Breast epithelium (tissue), 3 donors: ENCODE data around the gene CIRBP.

Experiments used
- CTCF ChIP-seq, 3 donors: fragments of 450-650 bp; IDR thresholded peaks; one replicate each; pipeline ENCODE4 v1.5.1; 2016 to 2017; ENCODE audit warnings: antibody characterized with exemption in 3 of 3, mild to moderate bottlenecking in 3 of 3, moderate library complexity in 3 of 3
- POLR2AphosphoS5 ChIP-seq, 3 donors: sonication (generic); formaldehyde crosslinking; IDR thresholded peaks; one replicate each; pipeline ENCODE4 v1.6.1; 2017; ENCODE audit warnings: antibody characterized with exemption in 3 of 3

DNA sequence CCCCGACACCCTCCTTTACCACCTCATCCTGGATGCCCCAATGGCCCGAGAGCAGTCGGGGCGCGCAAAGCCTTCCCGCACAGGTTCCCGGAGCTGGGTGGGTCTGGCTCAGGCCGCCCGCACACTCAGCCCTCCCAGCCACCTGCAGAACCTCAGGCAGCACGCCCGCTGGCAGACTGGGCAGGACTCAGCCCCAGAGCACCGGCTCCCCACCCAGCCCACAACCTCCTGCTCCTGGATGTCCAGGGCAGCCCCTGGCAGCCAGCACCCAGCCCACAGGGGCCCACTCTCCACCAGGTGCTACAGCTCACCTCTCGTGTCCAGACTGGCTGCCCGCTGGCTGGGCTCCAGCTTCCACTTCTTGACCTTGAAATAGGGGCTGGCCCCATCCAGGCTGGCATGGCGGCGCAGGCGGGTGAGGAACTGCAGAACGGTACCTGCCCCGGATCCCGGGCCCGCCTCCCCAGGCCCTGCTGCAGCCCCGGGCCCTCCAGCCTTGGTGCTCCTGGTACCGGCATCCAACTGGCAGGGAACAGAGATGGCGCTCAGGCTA, 35.9 kb upstream of the CIRBP start:
- TF ChIP-seq CTCF (IDR thresholded peaks at IDR 0.05), result no peak
- TF ChIP-seq POLR2AphosphoS5 (IDR thresholded peaks at IDR 0.05), result no peak
